HUES48 (cell line): ENCODE results near the gene HGFAC.

ENCODE experiments used
- H3K27ac ChIP-seq: one replicate; pipeline ENCODE4 v1.7.0; 2013; ENCODE audit warnings: low read depth, low read length, inconsistent platforms
- H3K27me3 ChIP-seq: 2 replicates; pipeline ENCODE4 v1.6.1; 2013; ENCODE audit warnings: mild to moderate bottlenecking, low read length; ENCODE audit not compliant: control insufficient read depth, insufficient read depth
- H3K36me3 ChIP-seq: 2 replicates; pipeline ENCODE4 v1.6.1; 2013; ENCODE audit warnings: low read length; ENCODE audit not compliant: control insufficient read depth, insufficient read depth
- H3K4me1 ChIP-seq: 2 replicates; pipeline ENCODE4 v1.6.1; 2013; ENCODE audit warnings: mild to moderate bottlenecking, low read length; ENCODE audit not compliant: control insufficient read depth, insufficient read depth
- H3K4me3 ChIP-seq: 2 replicates; pipeline ENCODE4 v1.5.1; 2013; ENCODE audit warnings: mild to moderate bottlenecking, low read depth, low read length
- H3K9ac ChIP-seq: 2 replicates; pipeline ENCODE4 v1.6.1; 2013; ENCODE audit warnings: mild to moderate bottlenecking, low read depth, low read length, moderate library complexity
- H3K9me3 ChIP-seq: 2 replicates; pipeline ENCODE4 v1.6.1; 2013; ENCODE audit warnings: low read length; ENCODE audit not compliant: control insufficient read depth, insufficient read depth

The HGFAC gene

DNA sequence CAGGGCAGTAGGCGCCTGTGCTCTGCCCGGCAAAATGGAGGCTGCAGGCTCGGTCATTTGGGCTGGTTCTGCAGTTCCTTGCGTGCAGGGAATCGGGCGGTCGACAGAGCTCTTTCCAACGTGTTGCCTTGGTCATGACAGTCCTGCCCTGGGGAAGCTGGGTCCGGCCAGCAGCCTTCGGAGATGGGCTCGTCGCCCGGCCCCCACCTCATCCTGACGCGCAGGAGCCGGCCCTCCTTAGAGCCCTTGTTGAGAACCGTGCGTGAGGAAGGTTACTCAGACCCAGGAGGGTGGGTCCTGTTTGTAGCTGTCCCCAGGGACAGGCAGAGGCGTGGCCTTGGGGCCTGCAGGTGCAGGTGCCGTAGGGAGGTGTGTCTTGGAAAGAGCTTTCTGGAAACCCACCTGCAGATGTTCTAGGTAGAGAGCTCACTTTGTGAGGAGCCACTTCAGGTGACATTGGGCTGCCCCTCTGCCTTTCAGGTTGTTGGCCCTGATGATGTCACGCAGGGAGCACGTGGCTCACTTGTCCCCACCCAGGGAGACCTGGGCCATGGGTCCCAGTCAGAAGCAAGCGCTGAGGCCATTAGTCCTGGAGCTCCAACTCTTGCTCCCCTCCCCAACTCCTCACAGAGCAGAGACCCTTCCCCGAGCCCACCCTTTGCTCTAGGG lies 15.2 kb upstream of the HGFAC start:
- Histone ChIP-seq H3K27ac (no peak overlapping the region), H3K36me3 (peaks cover 3% of the 10 kb centered on the region; the same call in 1 of the 2 replicates), H3K27me3 (no peaks in the 10 kb centered on the region), H3K4me3 (no peak overlapping the region), H3K4me1 (no peaks in the 10 kb centered on the region), H3K9ac (no peak overlapping the region), H3K9me3 (no peaks in the 10 kb centered on the region)

DNA sequence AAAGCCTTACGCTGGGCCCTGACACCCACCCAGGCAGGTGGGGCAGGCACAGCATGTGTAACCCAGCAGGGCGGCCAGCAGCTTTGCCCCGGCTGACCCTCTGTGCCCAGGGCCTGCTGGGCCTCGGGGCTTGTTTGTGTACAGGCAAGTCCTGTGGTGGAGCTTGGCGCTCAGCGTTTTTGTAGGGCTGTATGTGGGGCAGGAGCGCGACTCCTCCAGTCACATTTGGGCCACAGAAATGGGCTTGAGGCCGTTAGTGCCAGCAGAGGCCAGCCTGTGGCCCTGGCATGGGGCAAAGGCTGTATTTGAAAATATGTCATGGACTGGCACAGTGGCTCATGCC lies 14.7 kb upstream of the HGFAC start:
- no peaks in the 10 kb centered on the region for H3K4me1 ChIP-seq
- no peak overlapping the region for H3K9ac ChIP-seq
- peaks cover 3% of the 10 kb centered on the region; the same call in 1 of the 2 replicates for H3K36me3 ChIP-seq
- H3K9me3 ChIP-seq, result no peaks in the 10 kb centered on the region
- no peak overlapping the region for H3K4me3 ChIP-seq
- H3K27ac ChIP-seq, result no peak overlapping the region
- H3K27me3 ChIP-seq, result no peaks in the 10 kb centered on the region

DNA sequence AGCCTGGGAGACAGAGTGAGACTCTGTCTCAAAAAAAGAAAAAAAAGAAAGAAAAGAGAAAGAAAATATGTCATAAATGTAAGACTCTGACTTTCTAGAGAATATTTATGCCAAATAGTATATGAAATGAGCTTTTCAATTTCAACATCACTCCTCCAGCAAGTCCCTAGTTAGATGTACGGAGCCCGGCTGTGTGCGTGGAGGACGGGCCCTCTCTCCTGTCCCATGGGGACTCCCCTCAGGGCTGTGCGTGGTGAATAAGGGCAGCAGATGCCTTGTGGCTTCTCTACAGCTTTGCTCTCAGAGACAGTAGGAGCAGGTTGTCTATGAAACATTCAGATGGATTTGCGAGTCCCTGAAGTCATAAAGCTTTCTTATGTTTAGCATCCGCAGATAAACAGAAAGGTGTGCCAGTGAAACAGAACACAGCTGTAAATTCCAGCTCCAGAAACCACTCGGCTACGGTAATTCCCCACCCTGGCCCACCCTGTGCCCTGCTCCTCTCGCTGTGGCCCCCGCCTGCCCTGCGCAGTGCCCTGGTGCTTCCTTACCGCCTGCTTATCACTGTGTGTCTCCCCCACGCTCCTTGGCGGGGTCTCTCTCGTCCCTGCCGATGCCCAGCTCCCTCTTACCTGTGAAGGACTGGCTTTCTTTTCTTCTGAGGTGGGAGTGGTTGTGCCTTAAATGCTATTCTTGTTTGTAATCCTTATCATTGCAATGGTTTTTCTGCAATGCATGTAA lies 13.9 kb upstream of the HGFAC start:
- Histone ChIP-seq H3K4me1 (no peaks in the 10 kb centered on the region), H3K27ac (no peak overlapping the region), H3K9ac (no peak overlapping the region), H3K36me3 (peaks cover 3% of the 10 kb centered on the region; the same call in 1 of the 2 replicates), H3K27me3 (no peaks in the 10 kb centered on the region), H3K9me3 (no peaks in the 10 kb centered on the region), H3K4me3 (no peak overlapping the region)

DNA sequence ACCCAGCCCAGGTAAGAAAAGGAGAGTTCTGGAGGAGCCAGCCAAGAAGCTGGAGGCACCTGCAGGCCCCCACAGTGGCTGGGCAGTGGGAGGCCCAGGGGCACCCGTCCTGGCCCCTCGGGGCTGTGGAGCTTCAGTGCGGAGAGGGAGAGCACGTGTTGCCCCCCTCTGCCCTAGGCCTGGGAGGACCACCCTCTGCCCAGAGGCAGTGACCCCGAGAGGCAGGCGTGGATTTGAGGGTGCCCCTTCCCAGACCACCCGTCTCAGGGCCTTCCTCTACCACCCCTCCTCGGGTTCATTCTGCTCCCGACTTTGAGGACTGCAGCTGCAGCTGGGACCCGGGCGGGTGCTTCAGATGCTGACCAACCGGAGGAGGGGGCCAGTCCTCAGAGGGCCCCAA lies 12.1 kb upstream of the HGFAC start:
- no peaks in the 10 kb centered on the region for H3K9me3 ChIP-seq
- H3K9ac ChIP-seq, result no peak overlapping the region
- H3K27me3 ChIP-seq, result no peaks in the 10 kb centered on the region
- H3K36me3 ChIP-seq, result peaks cover 3% of the 10 kb centered on the region; the same call in 1 of the 2 replicates
- H3K27ac ChIP-seq, result no peak overlapping the region
- H3K4me3 ChIP-seq, result no peak overlapping the region
- H3K4me1 ChIP-seq, result peaks cover 1% of the 10 kb centered on the region; the same call in 1 of the 2 replicates

DNA sequence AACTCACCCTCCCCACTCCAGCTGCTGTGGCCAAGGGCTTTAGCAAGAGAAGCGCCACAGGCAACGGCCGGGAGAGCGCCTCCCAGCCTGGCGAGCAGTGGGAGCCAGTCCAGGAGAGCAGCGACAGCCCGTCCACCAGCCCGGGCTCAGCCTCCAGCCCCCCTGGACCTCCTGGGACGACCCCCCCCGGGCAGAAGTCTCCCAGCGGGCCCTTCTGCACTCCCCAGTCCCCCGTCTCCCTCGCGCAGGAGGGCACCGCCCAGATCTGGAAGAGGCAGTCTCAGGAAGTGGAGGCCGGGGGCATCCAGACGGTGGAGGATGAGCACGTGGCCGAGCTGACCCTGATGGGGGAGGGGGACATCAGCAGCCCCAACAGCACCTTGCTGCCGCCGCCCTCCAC lies 11.2 kb upstream of the HGFAC start:
- no peaks in the 10 kb centered on the region for H3K27me3 ChIP-seq
- no peak overlapping the region for H3K9ac ChIP-seq
- peaks cover 7% of the 10 kb centered on the region; the same call in 1 of the 2 replicates for H3K4me1 ChIP-seq
- H3K27ac ChIP-seq, result no peak overlapping the region
- peaks cover 3% of the 10 kb centered on the region; the same call in 1 of the 2 replicates for H3K36me3 ChIP-seq
- H3K9me3 ChIP-seq, result no peaks in the 10 kb centered on the region
- no peak overlapping the region for H3K4me3 ChIP-seq

DNA sequence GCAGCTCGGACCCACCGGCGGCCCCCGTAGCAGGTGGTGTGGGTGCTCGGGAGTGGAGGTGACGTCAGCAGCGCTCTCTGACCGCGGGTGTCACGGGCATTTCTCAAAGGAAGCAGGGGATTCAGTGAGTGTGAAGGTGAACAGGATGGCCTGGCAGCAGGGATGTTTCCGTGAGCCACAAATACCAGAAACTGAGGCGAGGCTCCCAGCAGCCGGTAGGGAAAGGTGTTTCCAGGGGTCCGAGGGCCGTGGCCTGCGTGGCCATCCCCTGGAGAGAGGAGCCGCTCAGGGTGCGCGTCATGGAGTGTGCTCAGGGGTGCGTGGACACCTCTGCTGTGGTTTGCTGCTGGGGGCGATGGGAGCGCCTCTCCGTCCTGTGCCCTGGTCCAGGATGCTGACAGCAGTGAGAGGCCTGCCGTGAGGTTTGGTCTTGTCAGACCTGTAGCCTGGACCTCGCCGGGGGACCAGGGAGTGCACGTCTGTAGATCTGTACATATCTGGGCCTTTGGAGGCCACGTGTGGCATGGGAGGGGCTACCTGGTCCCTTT lies 10.2 kb upstream of the HGFAC start:
- no peak overlapping the region for H3K27ac ChIP-seq
- H3K36me3 ChIP-seq, result peaks cover 3% of the 10 kb centered on the region; the same call in 1 of the 2 replicates
- H3K4me1 ChIP-seq, result peaks cover 7% of the 10 kb centered on the region; the same call in 1 of the 2 replicates

DNA sequence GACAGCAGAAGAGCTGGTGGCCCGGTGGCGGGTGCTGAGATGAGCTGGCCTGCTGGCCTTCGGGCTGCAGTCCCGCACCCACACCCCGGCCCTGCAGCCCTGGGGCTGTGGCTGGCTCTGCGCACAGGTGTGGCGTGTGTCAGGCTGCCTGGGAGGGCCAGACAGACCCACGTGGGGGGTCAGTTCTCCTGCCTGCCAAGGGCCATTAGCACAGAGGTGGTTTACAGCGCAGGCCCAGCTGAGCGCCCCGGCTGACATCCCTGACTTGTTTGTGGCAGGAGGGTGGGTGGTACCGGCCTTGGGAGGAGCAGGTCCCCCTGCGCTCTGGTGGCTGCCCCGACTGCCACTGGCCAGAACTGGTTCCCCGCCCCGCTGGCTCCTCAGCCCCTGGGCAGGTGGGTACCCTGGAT lies 9.4 kb upstream of the HGFAC start:
- no peak overlapping the region for H3K27ac ChIP-seq
- no peak overlapping the region for H3K9ac ChIP-seq
- no peaks in the 10 kb centered on the region for H3K27me3 ChIP-seq
- H3K36me3 ChIP-seq, result peaks cover 3% of the 10 kb centered on the region; the same call in 1 of the 2 replicates
- H3K4me3 ChIP-seq, result no peak overlapping the region
- no peaks in the 10 kb centered on the region for H3K9me3 ChIP-seq
- H3K4me1 ChIP-seq, result peaks cover 7% of the 10 kb centered on the region; the same call in 1 of the 2 replicates

More for the DNA sequence above, 10.2 kb upstream of the HGFAC start:
- H3K9me3 ChIP-seq, result no peaks in the 10 kb centered on the region
- H3K9ac ChIP-seq, result no peak overlapping the region
- H3K27me3 ChIP-seq, result no peaks in the 10 kb centered on the region
- no peak overlapping the region for H3K4me3 ChIP-seq

DNA sequence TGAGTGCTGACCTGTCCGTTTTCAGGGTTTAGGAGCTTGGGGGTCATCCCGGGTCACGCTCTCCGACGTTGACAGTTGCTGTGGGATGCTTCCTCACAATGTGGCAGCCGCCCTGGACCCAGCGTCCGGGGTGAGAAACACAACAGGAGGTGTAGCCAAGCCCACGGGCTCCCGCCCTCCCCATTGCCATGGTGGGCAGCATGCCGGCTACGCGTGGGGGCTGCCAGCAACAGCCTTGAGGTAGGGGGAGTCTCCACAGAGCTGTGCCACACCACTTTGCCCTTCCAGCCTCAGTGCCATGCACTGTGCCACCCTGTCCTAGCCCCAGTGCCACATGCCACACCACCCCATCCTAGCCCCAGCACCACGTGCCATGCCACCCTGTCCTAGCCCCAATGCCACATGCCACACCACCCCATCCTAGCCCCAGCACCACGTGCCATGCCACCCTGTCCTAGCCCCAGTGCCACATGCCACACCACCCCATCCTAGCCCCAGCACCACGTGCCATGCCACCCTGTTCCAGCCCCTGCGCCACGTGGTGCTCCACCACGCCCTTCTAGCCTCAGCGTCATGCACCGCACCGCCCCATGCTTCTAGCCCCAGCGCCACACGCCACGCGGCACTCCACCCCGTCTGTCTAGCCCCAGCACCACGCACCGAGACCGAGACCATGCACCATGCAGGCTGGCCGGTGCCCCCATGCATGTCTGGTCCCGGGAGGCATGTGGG lies 8.5 kb upstream of the HGFAC start:
- Histone ChIP-seq H3K27me3 (no peaks in the 10 kb centered on the region), H3K27ac (no peak overlapping the region)

DNA sequence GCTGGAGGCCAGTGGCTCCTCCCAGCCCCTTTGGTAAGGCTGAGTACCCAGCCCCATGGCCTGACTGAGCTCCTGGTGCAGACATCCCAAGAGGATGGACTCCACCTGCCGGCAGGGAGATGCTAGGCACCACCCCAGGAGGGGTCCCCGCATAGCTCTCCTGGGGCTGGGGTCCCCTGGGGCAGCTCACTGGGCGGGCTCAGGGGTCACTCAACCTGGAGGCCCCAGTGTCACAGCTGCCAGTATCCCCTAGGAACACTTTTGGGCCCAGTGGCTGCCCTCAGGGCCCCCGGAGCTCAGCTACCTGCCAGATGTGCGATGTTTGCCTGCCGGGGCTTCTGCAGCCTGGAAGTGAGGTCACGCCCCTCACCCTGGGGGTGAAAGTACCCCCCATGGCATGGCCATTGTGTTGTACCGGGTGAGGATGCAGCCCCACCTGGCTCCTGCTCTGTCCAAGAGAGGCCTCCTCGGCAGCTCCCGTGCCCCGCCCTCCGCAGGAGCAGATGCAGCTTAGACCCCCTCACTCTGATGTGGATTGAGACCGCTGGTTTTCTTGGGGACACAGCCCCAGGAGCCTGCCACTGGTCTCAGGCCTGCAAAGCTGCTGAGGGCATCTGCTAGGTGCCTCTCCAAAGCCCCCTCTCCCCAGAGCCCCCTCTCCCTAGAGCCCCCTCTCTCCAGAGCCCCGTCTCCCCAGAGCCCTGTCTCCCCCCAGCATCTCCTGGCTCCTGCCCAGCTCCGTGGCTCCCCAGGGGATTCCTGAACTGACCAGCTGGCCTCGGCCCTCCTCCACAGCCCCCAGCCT lies 6.7 kb upstream of the HGFAC start:
- Histone ChIP-seq H3K4me3 (no peak overlapping the region), H3K27me3 (no peaks in the 10 kb centered on the region), H3K36me3 (no peaks in the 10 kb centered on the region), H3K27ac (no peak overlapping the region), H3K4me1 (peaks cover 7% of the 10 kb centered on the region; the same call in 1 of the 2 replicates), H3K9ac (no peak overlapping the region), H3K9me3 (no peaks in the 10 kb centered on the region)

More for the DNA sequence above, 8.5 kb upstream of the HGFAC start:
- no peaks in the 10 kb centered on the region for H3K9me3 ChIP-seq
- peaks cover 7% of the 10 kb centered on the region; the same call in 1 of the 2 replicates for H3K4me1 ChIP-seq
- no peak overlapping the region for H3K4me3 ChIP-seq
- peaks cover 3% of the 10 kb centered on the region; the same call in 1 of the 2 replicates for H3K36me3 ChIP-seq
- no peak overlapping the region for H3K9ac ChIP-seq

DNA sequence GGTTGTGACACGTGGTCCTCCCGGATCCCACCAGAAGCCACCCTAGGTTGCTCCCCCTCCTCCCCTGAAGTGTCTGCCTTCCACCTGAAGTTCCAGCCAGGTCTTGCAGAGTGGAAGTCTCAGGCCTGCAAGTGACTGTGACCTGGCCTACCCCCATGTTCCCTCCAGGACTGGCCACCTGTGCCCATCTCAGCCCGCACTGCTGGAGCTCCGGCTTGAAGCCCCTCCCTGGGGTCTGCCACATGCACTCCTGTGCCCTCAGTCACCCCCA lies 6.1 kb upstream of the HGFAC start:
- H3K9me3 ChIP-seq, result no peaks in the 10 kb centered on the region
- no peaks in the 10 kb centered on the region for H3K36me3 ChIP-seq
- H3K4me1 ChIP-seq, result peaks cover 7% of the 10 kb centered on the region; the same call in 1 of the 2 replicates
- H3K4me3 ChIP-seq, result no peak overlapping the region
- H3K27ac ChIP-seq, result no peak overlapping the region
- no peaks in the 10 kb centered on the region for H3K27me3 ChIP-seq
- H3K9ac ChIP-seq, result no peak overlapping the region
